Mammary epithelial cell (primary cell): ENCODE data around the gene PP2D1.

Experiments used
- EZH2 ChIP-seq: IDR thresholded peaks from 2 replicates; pipeline ENCODE4 v1.6.1; 2012; ENCODE audit warnings: low read length, inconsistent platforms, borderline replicate concordance
- TF ChIP-seq, protein P1 (sequence below), 2 donors: IDR thresholded peaks in 1 of 2; conservative IDR thresholded peaks in 1 of 2; 2 replicates each; pipeline ENCODE4 v1.5.1; 2011 to 2012; ENCODE audit warnings: inconsistent platforms in 2 of 2, low read length in 2 of 2, mild to moderate bottlenecking in 2 of 2, control low read depth in 1 of 2, low read depth in 1 of 2; ENCODE audit not compliant: insufficient read depth in 1 of 2; ENCODE audit errors: extremely low read depth in 1 of 2

DNA sequence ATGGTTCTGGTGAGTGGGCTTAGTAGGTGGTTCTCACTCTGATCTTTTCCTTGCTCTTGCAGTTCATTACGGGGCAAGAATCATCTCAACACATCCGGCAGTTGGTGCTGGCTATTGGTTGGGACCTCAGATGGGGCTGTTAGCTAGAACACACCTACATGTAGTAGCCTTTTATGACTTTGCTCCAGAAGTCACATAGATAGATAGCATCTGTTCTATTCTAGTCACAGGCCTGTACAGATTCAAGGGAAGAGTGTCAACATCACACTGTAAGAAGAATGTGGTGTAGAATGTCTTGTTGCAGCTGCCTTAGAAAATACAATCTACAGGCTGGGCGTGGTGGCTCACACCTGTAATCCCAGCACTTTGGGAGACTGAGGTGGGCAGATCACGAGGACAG is 50.1 kb downstream of the PP2D1 start:
- no peak for TF ChIP-seq EZH2
- TF ChIP-seq, protein P1, sequence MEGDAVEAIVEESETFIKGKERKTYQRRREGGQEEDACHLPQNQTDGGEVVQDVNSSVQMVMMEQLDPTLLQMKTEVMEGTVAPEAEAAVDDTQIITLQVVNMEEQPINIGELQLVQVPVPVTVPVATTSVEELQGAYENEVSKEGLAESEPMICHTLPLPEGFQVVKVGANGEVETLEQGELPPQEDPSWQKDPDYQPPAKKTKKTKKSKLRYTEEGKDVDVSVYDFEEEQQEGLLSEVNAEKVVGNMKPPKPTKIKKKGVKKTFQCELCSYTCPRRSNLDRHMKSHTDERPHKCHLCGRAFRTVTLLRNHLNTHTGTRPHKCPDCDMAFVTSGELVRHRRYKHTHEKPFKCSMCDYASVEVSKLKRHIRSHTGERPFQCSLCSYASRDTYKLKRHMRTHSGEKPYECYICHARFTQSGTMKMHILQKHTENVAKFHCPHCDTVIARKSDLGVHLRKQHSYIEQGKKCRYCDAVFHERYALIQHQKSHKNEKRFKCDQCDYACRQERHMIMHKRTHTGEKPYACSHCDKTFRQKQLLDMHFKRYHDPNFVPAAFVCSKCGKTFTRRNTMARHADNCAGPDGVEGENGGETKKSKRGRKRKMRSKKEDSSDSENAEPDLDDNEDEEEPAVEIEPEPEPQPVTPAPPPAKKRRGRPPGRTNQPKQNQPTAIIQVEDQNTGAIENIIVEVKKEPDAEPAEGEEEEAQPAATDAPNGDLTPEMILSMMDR (conservative IDR thresholded peaks at IDR 0.05 in 1 of 2, IDR thresholded peaks at IDR 0.05 in 1 of 2; ENCODE audit: extremely low read depth in 1 of 2, insufficient read depth in 1 of 2, low read depth in 1 of 2, low read length in 2 of 2), result no peak
